ENCODE results near the gene CPSF7.

CPSF7 gene

GRCh38 chr11:61356706-61357105, 73.1 kb downstream of the CPSF7 start:
- CTCF ChIA-PET, result interaction anchor here (0.6 to 1.3 kb wide), 3 partner anchors 16 to 29 kb away, joined by 3 to 6 read pairs (median 5); no protein-coding TSS in a partner anchor
- no peak for DNase-seq (ENCODE audit: low spot score)
- TF ChIP-seq CTCF (conservative IDR thresholded peaks at IDR 0.05; ENCODE audit: low read depth), result no peak
- POLR2A ChIA-PET (ENCODE audit: low non-redundant PET), result no interaction called here
- peak overlapping the region; percentile 29; the same call in 1 of the 2 replicates for H3K27ac ChIP-seq

DNA sequence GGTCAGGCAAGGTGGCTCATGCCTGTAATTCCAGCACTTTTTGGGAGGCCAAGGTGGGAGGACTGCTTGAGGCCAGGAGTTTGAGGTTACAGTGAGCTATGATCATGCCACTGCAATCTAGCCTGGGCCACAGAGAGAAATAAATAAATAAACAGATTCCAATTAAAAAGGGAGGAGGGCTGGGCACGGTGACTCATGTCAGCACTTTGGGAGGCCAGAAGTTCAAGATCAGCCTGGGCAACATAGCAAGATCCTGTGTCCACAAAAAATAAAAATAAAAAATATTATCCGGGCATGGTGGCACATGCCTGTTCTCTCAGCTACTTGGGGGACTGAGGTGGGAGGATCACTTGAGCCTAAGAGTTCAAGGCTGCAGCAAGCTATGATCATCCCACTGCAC, 75.6 kb downstream of the CPSF7 start:
- no peak for DNase-seq (ENCODE audit: low spot score)
- H3K27ac ChIP-seq, result peak overlapping the region; percentile 3
- POLR2A ChIA-PET (ENCODE audit: low non-redundant PET), result no interaction called here
- CTCF ChIA-PET, result interaction anchor here (1.2 kb wide), 1 partner anchor 18 kb away, joined by 3 read pairs; no protein-coding TSS in a partner anchor
- no peak for TF ChIP-seq CTCF (conservative IDR thresholded peaks at IDR 0.05; ENCODE audit: low read depth)

DNA sequence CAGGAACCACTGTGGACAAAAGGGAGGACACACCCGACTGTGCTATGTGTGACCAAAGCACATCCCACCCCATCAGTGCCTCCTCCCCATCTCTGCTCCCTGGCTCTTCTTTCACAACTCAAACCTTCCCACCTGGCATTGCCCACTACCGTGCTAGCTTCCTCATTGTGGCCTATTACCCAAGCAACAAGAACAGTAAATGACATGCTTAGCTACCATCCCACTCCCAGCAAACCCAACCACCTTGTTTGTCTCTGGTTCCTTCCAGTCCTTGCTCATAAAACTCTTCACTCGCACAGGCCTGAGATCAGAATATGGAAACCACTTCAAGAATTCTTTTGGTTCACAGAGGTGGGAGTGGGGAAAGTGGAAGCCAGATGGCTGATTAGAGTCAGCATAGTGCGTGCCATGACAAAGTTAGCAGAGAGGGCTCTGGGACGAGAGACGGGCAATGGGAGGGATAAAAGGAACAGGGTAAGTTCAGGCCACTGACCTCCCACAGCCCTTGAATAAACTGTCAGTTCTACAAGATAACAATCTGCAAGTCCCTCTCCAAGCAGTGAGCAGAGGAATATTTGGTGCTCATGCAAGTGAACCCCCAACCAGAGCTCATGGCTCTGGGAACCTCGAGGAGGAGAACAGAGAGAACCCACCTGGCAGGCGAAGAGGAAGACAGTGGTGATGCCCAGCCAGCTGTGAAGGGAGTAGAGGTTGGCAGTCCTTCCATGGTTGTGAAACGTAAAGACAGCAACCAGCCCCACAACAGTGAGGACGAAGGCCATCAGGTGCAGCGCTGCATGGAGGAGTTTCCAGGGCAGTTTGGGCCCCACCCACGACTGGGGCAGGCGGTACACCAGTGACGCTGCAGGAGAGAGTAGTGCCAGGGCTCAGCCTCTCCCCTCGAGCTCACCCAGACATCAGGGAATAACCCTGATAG, 76.4 kb downstream of the CPSF7 start:
- ChIA-PET POLR2A (ENCODE audit: low non-redundant PET) (no interaction called here), CTCF (interaction anchor here (1.2 kb wide), 1 partner anchor 17 kb away, joined by 3 read pairs; no protein-coding TSS in a partner anchor)
- DNase-seq (ENCODE audit: low spot score), result no peak
- peak overlapping the region; percentile 3 for H3K27ac ChIP-seq
- TF ChIP-seq CTCF (conservative IDR thresholded peaks at IDR 0.05; ENCODE audit: low read depth), result no peak

Data from RWPE1 (cell line).